ENCODE results near the gene NEURL3.
"Not testable (repeated sequence)": the region's sequence is repeated elsewhere in the genome, so short reads cannot be mapped to it uniquely, and the experiment has no call there.

NEURL3 gene, protein sequence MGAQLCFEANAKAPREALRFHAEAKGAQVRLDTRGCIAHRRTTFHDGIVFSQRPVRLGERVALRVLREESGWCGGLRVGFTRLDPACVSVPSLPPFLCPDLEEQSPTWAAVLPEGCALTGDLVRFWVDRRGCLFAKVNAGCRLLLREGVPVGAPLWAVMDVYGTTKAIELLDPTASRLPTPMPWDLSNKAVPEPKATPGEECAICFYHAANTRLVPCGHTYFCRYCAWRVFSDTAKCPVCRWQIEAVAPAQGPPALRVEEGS

GRCh38 chr2:96505231-96505889, at the start of gene NEURL3:
NEURL3 (minus strand) TSS chr2:96505357; CDS start chr2:96505286, 71 bp downstream.
- no peak for DNase-seq (ENCODE audit: extremely low spot score, insufficient read length, low read depth)
- FAIRE-seq: peak; percentile 69

DNA sequence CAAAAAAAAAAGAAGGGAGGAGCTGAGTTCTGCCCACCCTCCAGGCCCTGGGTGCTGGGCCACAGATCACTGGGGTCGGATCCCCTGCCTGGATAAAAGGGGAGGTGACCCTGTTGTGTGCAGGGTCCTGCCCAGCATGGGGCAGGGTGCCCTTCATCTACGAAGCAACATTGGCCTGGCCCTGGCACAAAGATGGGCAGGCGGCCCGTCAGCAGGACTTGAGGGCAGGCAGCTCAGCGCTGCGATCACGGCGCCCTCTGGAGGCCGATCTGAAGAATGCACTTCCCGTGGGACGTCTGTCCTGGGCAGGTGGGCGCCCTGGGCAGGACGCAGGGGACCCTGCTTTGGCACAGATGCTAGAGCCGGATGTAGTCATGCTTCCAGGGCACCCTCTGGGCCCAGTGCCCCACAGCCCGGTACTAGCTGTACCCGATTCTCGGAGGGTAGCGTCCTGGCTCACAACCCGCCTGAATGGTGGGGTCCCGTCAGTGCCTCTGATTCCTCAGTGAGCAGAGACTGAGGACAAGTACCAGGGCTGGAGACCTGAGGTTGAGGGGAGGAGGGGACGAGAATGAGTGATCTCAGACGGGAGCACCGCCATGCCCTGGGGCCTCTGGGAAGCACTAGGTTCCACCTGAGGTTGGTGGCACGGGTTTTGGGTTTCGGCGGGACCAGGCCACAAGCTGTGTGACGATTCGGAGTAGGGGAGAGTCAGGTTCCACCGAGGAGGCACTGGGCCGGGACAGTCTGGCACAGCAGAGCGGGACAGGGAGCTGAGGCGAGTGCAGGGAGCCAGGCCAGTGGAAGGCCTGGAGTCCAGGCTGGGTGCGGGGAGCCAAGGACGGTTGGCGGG, 49.4 kb upstream of the NEURL3 start:
- FAIRE-seq (peak; percentile 80), DNase-seq (ENCODE audit: extremely low spot score, insufficient read length, low read depth) (peak; percentile 70)

GRCh38 chr2:96553957-96554292, 48.8 kb upstream of the NEURL3 start:
- not testable (repeated sequence) for FAIRE-seq; DNase-seq (ENCODE audit: extremely low spot score, insufficient read length, low read depth)

DNA sequence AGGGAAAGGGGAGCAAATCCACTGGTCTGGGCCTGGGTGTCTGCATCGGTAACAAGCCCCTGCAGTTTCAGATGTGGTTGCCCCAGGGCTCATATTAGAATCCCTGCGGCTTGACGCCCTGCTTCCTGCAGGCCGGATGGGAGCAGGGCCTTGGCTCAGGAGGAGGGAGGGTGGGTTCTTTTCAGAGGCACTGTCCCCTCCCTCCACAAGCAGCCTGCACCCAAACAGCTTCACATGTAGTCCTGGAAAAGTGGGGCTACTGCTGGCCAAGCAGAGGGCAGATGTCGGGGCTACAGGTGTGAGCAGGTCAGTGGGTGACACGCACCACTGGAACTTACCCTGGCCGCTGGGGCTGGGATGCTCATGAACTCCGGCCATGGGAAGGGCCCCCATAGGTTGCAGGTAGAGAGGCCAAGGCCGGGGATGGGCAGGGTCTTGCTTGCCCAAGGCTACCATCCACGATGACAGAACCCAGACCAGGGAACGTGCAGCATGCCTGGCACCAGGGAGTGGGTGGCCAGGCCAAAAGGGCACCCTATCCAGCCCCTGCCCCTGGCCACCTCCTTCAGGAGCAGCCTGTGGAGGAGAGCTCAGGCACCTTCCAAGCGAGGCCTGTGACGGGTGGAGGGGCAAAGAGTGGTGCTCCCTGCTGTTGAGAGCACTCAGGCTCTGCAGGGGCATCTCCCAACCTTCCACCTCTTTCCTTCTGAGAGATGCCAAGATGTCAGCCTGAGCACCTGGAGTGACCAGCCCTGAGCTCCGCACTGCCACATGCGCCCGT, 48.2 kb upstream of the NEURL3 start:
- FAIRE-seq: no peak

DNA sequence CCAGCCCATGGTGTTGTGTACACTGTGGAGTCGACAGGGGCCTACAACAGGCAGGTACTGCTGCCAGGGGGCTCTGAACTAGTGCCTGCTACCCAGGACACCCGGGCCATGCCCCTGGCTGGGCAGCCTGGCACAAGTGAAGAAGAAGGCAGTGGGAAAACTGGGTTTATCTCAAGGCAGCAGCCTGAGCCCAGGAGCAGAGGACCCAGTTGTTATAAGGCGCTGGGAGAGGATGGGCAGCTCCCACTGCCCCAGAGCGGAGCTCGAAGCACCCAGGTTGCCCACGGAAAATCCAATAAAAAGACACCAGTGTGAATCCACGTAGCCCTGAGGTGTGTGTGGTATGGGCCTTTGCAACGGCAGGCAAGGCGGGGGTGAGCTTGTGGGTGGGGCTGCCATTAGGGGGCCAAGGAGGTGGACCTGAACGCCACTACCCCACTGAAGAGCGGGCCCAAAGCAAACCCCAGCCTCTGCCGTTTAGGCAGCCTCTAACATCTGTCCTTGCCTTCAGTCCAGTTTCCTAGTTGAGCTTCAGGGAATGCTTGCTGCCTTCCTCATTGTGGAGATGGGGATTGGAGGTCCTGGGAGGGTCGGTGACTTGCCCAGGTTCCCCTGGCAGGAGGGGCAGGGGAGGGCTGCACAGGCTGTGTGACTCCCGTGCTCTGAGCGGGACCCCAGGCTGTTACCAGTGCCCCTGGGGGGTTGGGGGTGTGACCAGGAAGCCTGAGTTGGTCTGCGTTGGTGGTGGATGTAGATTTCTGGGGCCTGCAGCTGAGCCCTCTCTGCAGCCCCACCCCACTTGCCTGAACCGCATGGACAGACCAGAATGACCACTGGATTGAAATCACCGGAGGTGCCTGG, 47.4 kb upstream of the NEURL3 start:
- no peak for FAIRE-seq
- no peak for DNase-seq (ENCODE audit: extremely low spot score, insufficient read length, low read depth)

More for the DNA sequence above, 48.2 kb upstream of the NEURL3 start:
- DNase-seq (ENCODE audit: extremely low spot score, insufficient read length, low read depth): no peak

DNA sequence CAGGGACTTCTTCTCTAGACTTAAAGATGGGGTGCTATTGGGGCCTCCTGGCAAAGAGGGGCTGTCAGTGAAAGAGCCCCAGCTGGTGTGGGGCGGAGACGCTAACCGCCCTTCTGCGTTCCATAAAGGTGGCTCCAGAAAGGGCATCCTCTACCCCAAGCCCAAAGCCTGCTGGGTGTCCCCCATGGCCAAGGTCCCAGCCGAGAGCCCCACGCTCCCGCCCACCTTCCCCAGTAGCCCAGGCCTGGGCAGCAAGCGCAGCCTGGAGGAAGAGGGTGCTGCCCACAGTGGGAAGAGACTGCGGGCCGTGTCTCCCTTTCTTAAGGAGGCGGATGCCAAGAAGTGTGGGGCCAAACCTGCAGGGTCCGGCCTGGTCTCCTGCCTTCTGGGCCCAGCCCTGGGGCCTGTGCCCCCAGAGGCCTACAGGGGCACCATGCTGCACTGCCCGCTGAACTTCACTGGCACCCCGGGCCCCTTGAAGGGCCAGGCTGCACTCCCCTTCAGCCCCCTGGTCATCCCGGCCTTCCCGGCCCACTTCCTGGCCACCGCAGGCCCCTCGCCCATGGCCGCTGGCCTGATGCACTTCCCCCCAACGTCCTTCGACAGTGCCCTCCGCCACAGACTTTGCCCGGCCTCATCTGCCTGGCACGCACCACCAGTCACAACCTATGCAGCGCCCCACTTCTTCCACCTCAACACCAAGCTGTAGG, 46.6 kb upstream of the NEURL3 start:
- DNase-seq (ENCODE audit: extremely low spot score, insufficient read length, low read depth) (no peak), FAIRE-seq (no peak)

DNA sequence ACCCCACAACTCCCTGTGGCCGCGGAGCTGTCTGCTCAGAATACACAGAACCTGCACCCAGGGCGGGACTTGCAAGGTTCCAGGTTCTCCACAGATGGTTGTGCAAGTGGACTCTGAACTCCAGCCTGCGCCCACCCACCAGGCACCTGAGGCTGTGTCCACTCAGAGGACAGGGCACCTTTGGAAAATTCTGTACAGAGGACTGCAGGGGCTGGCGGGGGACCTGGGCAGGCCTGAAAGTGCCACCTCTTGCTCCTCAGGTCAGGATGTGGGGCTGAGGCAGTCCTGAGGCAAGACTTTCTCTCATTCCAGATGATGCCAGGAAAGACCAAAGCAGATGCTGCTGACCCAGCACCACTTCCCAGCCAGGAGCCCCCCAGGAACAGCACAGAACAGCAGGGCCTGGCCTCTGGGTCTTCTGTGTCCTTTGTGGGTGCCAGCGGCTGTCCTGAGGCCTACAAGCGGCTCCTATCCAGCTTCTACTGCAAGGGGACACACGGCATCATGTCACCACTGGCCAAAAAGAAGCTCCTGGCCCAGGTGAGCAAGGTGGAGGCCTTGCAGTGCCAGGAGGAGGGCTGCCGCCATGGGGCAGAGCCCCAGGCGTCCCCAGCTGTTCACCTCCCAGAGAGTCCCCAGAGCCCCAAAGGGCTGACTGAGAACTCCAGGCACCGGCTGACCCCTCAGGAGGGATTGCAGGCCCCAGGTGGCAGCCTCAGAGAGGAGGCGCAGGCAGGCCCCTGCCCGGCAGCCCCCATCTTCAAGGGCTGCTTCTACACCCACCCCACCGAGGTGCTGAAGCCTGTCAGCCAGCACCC, 45.8 kb upstream of the NEURL3 start:
- FAIRE-seq (no peak), DNase-seq (ENCODE audit: extremely low spot score, insufficient read length, low read depth) (no peak)

GRCh38 chr2:96549967-96550786, 45.0 kb upstream of the NEURL3 start:
- no peak for DNase-seq (ENCODE audit: extremely low spot score, insufficient read length, low read depth)
- FAIRE-seq: no peak

GRCh38 chr2:96549466-96549785, 44.3 kb upstream of the NEURL3 start:
- FAIRE-seq (no peak), DNase-seq (ENCODE audit: extremely low spot score, insufficient read length, low read depth) (no peak)

- DNase-seq (ENCODE audit: extremely low spot score, insufficient read length, low read depth): no peak
- no peak for FAIRE-seq
Measured at GRCh38 chr2:96548558-96549465, 43.7 kb upstream of the NEURL3 start.

DNA sequence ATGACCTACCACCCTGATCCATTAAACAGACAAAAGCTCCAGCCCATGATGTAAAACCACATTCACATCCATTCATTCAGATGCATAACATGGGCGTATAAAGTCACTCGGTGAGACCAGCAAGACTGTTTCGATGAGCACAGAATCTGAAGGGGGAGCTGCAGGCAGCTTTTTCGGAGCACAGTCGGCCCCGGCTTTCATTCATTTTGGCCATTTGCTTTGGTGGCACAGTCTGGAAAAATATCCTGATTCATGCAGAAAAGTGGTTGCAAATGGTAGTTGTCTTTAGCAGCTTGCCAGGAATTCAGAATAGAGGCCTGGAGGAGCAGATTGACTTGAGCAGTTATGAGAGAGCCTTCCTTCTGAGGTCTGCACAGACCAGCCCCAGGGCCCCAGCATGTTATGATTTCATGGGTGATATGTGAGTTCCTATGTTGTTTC, 42.6 kb upstream of the NEURL3 start:
- FAIRE-seq: no peak
- no peak for DNase-seq (ENCODE audit: extremely low spot score, insufficient read length, low read depth)

GRCh38 chr2:96547203-96547641, 42.1 kb upstream of the NEURL3 start:
- no peak for FAIRE-seq
- DNase-seq (ENCODE audit: extremely low spot score, insufficient read length, low read depth): no peak

- FAIRE-seq (no peak), DNase-seq (ENCODE audit: extremely low spot score, insufficient read length, low read depth) (no peak)
Measured at GRCh38 chr2:96546797-96547196, 41.6 kb upstream of the NEURL3 start.

GRCh38 chr2:96546321-96546720, 41.2 kb upstream of the NEURL3 start:
- FAIRE-seq (peak; percentile 47), DNase-seq (ENCODE audit: extremely low spot score, insufficient read length, low read depth) (no peak)

- DNase-seq (ENCODE audit: extremely low spot score, insufficient read length, low read depth) (no peak), FAIRE-seq (no peak)
Measured at GRCh38 chr2:96542357-96542977, 37.3 kb upstream of the NEURL3 start.

Measured in GM18507 (cell line).